OCI-LY1 (cell line): ENCODE data around the gene RAD51B.

Experiments
- EZH2 ChIP-seq: fragments of 200-600 bp; sonication (generic), shearing (Covaris generic); IDR thresholded peaks from 2 replicates; pipeline ENCODE4 v1.8.0; 2017; ENCODE audit warnings: borderline replicate concordance, mixed run types, mild to moderate bottlenecking, antibody characterized with exemption, low read length, moderate library complexity, mixed read lengths
- TF ChIP-seq, protein P1 (sequence below): fragments of 200-600 bp; sonication (generic), shearing (Covaris generic); IDR thresholded peaks from 2 replicates; pipeline ENCODE4 v1.5.1; 2017; ENCODE audit warnings: mild to moderate bottlenecking, antibody characterized with exemption, low read length, moderate library complexity, mixed read lengths

- TF ChIP-seq, protein P1, sequence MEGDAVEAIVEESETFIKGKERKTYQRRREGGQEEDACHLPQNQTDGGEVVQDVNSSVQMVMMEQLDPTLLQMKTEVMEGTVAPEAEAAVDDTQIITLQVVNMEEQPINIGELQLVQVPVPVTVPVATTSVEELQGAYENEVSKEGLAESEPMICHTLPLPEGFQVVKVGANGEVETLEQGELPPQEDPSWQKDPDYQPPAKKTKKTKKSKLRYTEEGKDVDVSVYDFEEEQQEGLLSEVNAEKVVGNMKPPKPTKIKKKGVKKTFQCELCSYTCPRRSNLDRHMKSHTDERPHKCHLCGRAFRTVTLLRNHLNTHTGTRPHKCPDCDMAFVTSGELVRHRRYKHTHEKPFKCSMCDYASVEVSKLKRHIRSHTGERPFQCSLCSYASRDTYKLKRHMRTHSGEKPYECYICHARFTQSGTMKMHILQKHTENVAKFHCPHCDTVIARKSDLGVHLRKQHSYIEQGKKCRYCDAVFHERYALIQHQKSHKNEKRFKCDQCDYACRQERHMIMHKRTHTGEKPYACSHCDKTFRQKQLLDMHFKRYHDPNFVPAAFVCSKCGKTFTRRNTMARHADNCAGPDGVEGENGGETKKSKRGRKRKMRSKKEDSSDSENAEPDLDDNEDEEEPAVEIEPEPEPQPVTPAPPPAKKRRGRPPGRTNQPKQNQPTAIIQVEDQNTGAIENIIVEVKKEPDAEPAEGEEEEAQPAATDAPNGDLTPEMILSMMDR, result no peak
- TF ChIP-seq EZH2, result no peak
These were observed 885.4 kb downstream of the RAD51B start for GRCh38 chr14:68704736-68705720.
